Frontal cortex (tissue), 4 donors: ENCODE results near the gene ARL17B. TPM values are rescaled to one million over a fixed set of nuclear protein-coding genes. Genes with fewer than 3 reads are reported as not detected.
"Not testable (repeated sequence)": the region's sequence is repeated elsewhere in the genome, so short reads cannot be mapped to it uniquely, and the experiment has no call there.

Experiments used
- DNase-seq, 2 donors: peaks; one replicate each; pipeline ENCODE4 v3.0.0; 2012; ENCODE audit warnings: low spot score in 2 of 2
- FAIRE-seq: peaks from 2 replicates; lab custom pipeline; 2012; peaks lifted over from hg19 to GRCh38; lab: Jason Lieb, UNC
- total RNA-seq: library from RNA; depleted of rRNA; stranded (reverse); fragments of >200 nt; gene quantifications from one replicate; pipeline ENCODE4 v1.2.3, GENCODE V29; 2014
- donor health status: control.
- donor health status: control.
- donor health status: control.

Gene ARL17B
- total RNA-seq = 20.0 TPM

GRCh38 chr17:46361755-46362154, at the start of gene ARL17B:
TSS of gene ARL17B (minus strand) at chr17:46361766. CDS start at chr17:46358397, 3,369 bp downstream.
- peak; percentile 99 for FAIRE-seq
- DNase-seq = not testable (repeated sequence)

GRCh38 chr17:46409864-46410263, 48.3 kb upstream of the ARL17B start:
- not testable (repeated sequence) for DNase-seq, FAIRE-seq

GRCh38 chr17:46407155-46407554, 45.6 kb upstream of the ARL17B start:
- not testable (repeated sequence) for DNase-seq, FAIRE-seq

GRCh38 chr17:46401033-46401787, 39.6 kb upstream of the ARL17B start:
- FAIRE-seq = peak; percentile 37
- DNase-seq = not testable (repeated sequence)

GRCh38 chr17:46400543-46400942, 39.0 kb upstream of the ARL17B start:
- FAIRE-seq, DNase-seq: not testable (repeated sequence)

- FAIRE-seq, DNase-seq: not testable (repeated sequence)
Measured at GRCh38 chr17:46399993-46400392, 38.4 kb upstream of the ARL17B start.

GRCh38 chr17:46396292-46396691, 34.7 kb upstream of the ARL17B start:
- not testable (repeated sequence) for DNase-seq, FAIRE-seq

- not testable (repeated sequence) for FAIRE-seq
Measured at GRCh38 chr17:46393702-46394101, 32.1 kb upstream of the ARL17B start.

GRCh38 chr17:46385491-46385890, 23.9 kb upstream of the ARL17B start:
- not testable (repeated sequence) for FAIRE-seq

More at GRCh38 chr17:46393702-46394101, 32.1 kb upstream of the ARL17B start:
- not testable (repeated sequence) for DNase-seq

GRCh38 chr17:46383118-46383517, 21.6 kb upstream of the ARL17B start:
- DNase-seq, FAIRE-seq: not testable (repeated sequence)

More at GRCh38 chr17:46385491-46385890, 23.9 kb upstream of the ARL17B start:
- DNase-seq = not testable (repeated sequence)

- FAIRE-seq = not testable (repeated sequence)
Measured at GRCh38 chr17:46373418-46373817, 11.9 kb upstream of the ARL17B start.

GRCh38 chr17:46372236-46373229, 11.0 kb upstream of the ARL17B start:
- not testable (repeated sequence) for FAIRE-seq, DNase-seq

More at GRCh38 chr17:46373418-46373817, 11.9 kb upstream of the ARL17B start:
- not testable (repeated sequence) for DNase-seq

- not testable (repeated sequence) for FAIRE-seq, DNase-seq
Measured at GRCh38 chr17:46367520-46367919, 6.0 kb upstream of the ARL17B start.

GRCh38 chr17:46361145-46361735, 326 bp downstream of the ARL17B start:
- FAIRE-seq, DNase-seq: not testable (repeated sequence)

GRCh38 chr17:46353856-46354255, 7.7 kb downstream of the ARL17B start:
- FAIRE-seq, DNase-seq: not testable (repeated sequence)

- FAIRE-seq = not testable (repeated sequence)
Measured at GRCh38 chr17:46349060-46349459, 12.5 kb downstream of the ARL17B start.

GRCh38 chr17:46348345-46348744, 13.2 kb downstream of the ARL17B start:
- FAIRE-seq, DNase-seq: not testable (repeated sequence)

More at GRCh38 chr17:46349060-46349459, 12.5 kb downstream of the ARL17B start:
- not testable (repeated sequence) for DNase-seq

GRCh38 chr17:46342131-46342530, 19.4 kb downstream of the ARL17B start:
- FAIRE-seq, DNase-seq: not testable (repeated sequence)

GRCh38 chr17:46341220-46341619, 20.3 kb downstream of the ARL17B start:
- not testable (repeated sequence) for DNase-seq, FAIRE-seq
